ENCODE measurements around the gene IMPG2.

Gene IMPG2

DNA sequence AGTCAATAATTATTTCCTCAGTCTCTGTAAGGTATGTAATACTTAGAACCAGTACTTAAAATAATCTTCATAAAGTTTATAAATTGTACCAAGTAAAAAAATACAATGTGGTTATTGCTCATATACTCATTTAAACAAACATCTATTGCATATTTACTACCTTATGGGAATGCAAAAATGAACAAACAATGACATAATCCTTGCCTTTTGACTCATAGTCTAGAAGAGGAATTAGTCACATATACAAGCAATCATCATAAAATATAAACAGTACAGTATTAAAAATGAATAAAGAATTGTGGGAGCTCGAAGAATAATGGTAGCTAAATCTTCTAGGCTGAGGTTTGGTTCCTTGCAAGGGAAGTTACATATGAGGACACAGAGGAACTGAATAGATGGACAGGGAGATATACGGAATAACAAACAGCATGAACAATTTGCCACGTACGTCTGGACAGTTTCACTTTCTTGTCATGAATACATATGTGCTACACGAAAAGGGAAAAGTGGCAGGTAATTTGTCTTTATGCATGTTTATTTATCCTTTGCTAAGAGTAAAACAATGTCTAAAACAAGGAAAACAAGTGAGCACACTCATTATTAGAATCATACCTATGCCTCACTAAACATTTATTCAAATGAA is 17.2 kb downstream of the IMPG2 start:
- no peak for TF ChIP-seq ZSCAN16 (tag by site-specific recombination; IDR thresholded peaks at IDR 0.05)
- no peak for TF ChIP-seq ZEB2 (tag by site-specific recombination; IDR thresholded peaks at IDR 0.05)
- POLR2A ChIA-PET: no interaction called here
- CTCF ChIA-PET: no interaction called here

GRCh38 chr3:101300073-101300472 is 20.3 kb downstream of the IMPG2 start:
- no peaks in the 10 kb centered on the region for H3K36me3 ChIP-seq (ENCODE audit: control insufficient read depth in 2 of 2, insufficient read depth in 1 of 2, low read length in 2 of 2)
- ChIA-PET CTCF (no interaction called here), POLR2A (no interaction called here)
- no peaks in the 10 kb centered on the region for H3K4me1 ChIP-seq (ENCODE audit: control insufficient read depth, insufficient read depth, low read length)
- no peak for TF ChIP-seq ZBTB26 (tag by site-specific recombination; optimal IDR thresholded peaks at IDR 0.05)
- no peak for TF ChIP-seq ZNF169 (tag by site-specific recombination; IDR thresholded peaks at IDR 0.05)
- no peak for TF ChIP-seq ZNF677 (tag by site-specific recombination; IDR thresholded peaks at IDR 0.05)
- no peak for TF ChIP-seq EGR2 (tag by site-specific recombination; IDR thresholded peaks at IDR 0.05; ENCODE audit: low read depth)
- no peak for TF ChIP-seq ZSCAN5A (tag by site-specific recombination; IDR thresholded peaks at IDR 0.05)
- no peak for TF ChIP-seq ZNF221 (tag by site-specific recombination; IDR thresholded peaks at IDR 0.05; ENCODE audit: borderline replicate concordance)
- TF ChIP-seq ZBTB48 (tag by site-specific recombination; IDR thresholded peaks at IDR 0.05): no peak
- no peak for TF ChIP-seq ZNF610 (tag by site-specific recombination; IDR thresholded peaks at IDR 0.05; ENCODE audit: borderline replicate concordance)
- TF ChIP-seq ZNF335 (tag by site-specific recombination; conservative IDR thresholded peaks at IDR 0.05): no peak
- TF ChIP-seq ZBTB7A (tag by site-specific recombination; IDR thresholded peaks at IDR 0.05; ENCODE audit: low read depth): no peak
- TF ChIP-seq ZNF585B (tag by site-specific recombination; IDR thresholded peaks at IDR 0.05): no peak
- no peak for TF ChIP-seq ATF2 (tag by site-specific recombination; IDR thresholded peaks at IDR 0.05; ENCODE audit: low read depth)
- no peak for TF ChIP-seq GLIS1 (tag by site-specific recombination; IDR thresholded peaks at IDR 0.05)
- no peak for TF ChIP-seq ZNF24 (tag by site-specific recombination; IDR thresholded peaks at IDR 0.05)
- TF ChIP-seq ZNF664 (tag by site-specific recombination; IDR thresholded peaks at IDR 0.05): no peak
- no peak for TF ChIP-seq CTCF (tag by site-specific recombination; IDR thresholded peaks at IDR 0.05)
- TF ChIP-seq ZNF654 (tag by site-specific recombination; IDR thresholded peaks at IDR 0.05; ENCODE audit: low read depth): no peak
- TF ChIP-seq ZNF792 (tag by site-specific recombination; IDR thresholded peaks at IDR 0.05): no peak
- no peak for TF ChIP-seq ZNF239 (tag by site-specific recombination; IDR thresholded peaks at IDR 0.05)
- H3K9me3 ChIP-seq (ENCODE audit: control insufficient read depth, insufficient read depth, low read depth, low read length): no peaks in the 10 kb centered on the region
- H3K27ac ChIP-seq (ENCODE audit: extremely low read depth, low read depth, low read length): no peak overlapping the region
- H3K4me3 ChIP-seq (ENCODE audit: low read depth, low read length): no peak overlapping the region

More for the DNA sequence above, 17.2 kb downstream of the IMPG2 start:
- no peaks in the 10 kb centered on the region for H3K36me3 ChIP-seq (ENCODE audit: control insufficient read depth in 2 of 2, insufficient read depth in 1 of 2, low read length in 2 of 2)
- H3K4me3 ChIP-seq (ENCODE audit: low read depth, low read length): no peak overlapping the region
- H3K27ac ChIP-seq (ENCODE audit: extremely low read depth, low read depth, low read length): no peak overlapping the region
- no peaks in the 10 kb centered on the region for H3K9me3 ChIP-seq (ENCODE audit: control insufficient read depth, insufficient read depth, low read depth, low read length)
- H3K4me1 ChIP-seq (ENCODE audit: control insufficient read depth, insufficient read depth, low read length): no peaks in the 10 kb centered on the region

Data from HEK293 (cell line).